ENCODE results near the gene GLCE.

The GLCE gene

GRCh38 chr15:69160141-69160993 lies at the start of gene GLCE:
TSS of gene GLCE (plus strand) at chr15:69160635. CDS start at chr15:69255807, 95,172 bp downstream.
- in situ Hi-C loops (cut with MboI; ENCODE audit: low pct_unique_long_range_greater_than_20kb, low sequenced_read_pairs): no loop called here
- peak; percentile 99 for DNase-seq

GRCh38 chr15:69114331-69114928 lies 46.0 kb upstream of the GLCE start:
- in situ Hi-C loops (cut with MboI; ENCODE audit: low pct_unique_long_range_greater_than_20kb, low sequenced_read_pairs): no loop called here

GRCh38 chr15:69115031-69115430 lies 45.4 kb upstream of the GLCE start:
- no peak for DNase-seq
- in situ Hi-C loops (cut with MboI; ENCODE audit: low pct_unique_long_range_greater_than_20kb, low sequenced_read_pairs): no loop called here

More at GRCh38 chr15:69114331-69114928, 46.0 kb upstream of the GLCE start:
- no peak for DNase-seq

GRCh38 chr15:69116391-69116790 lies 44.0 kb upstream of the GLCE start:
- DNase-seq: no peak
- in situ Hi-C loops (cut with MboI; ENCODE audit: low pct_unique_long_range_greater_than_20kb, low sequenced_read_pairs): no loop called here

- DNase-seq: no peak
Measured at GRCh38 chr15:69117431-69117871, 43.0 kb upstream of the GLCE start.

GRCh38 chr15:69118089-69118488 lies 42.3 kb upstream of the GLCE start:
- in situ Hi-C loops (cut with MboI; ENCODE audit: low pct_unique_long_range_greater_than_20kb, low sequenced_read_pairs): no loop called here
- DNase-seq: no peak

More at GRCh38 chr15:69117431-69117871, 43.0 kb upstream of the GLCE start:
- in situ Hi-C loops (cut with MboI; ENCODE audit: low pct_unique_long_range_greater_than_20kb, low sequenced_read_pairs): no loop called here

- DNase-seq: no peak
- in situ Hi-C loops (cut with MboI; ENCODE audit: low pct_unique_long_range_greater_than_20kb, low sequenced_read_pairs): no loop called here
Measured at GRCh38 chr15:69119001-69119400, 41.4 kb upstream of the GLCE start.

GRCh38 chr15:69119683-69120395 lies 40.6 kb upstream of the GLCE start:
- DNase-seq: no peak

GRCh38 chr15:69120732-69121131 lies 39.7 kb upstream of the GLCE start:
- no peak for DNase-seq
- in situ Hi-C loops (cut with MboI; ENCODE audit: low pct_unique_long_range_greater_than_20kb, low sequenced_read_pairs): no loop called here

More at GRCh38 chr15:69119683-69120395, 40.6 kb upstream of the GLCE start:
- in situ Hi-C loops (cut with MboI; ENCODE audit: low pct_unique_long_range_greater_than_20kb, low sequenced_read_pairs): no loop called here

- DNase-seq: no peak
- in situ Hi-C loops (cut with MboI; ENCODE audit: low pct_unique_long_range_greater_than_20kb, low sequenced_read_pairs): no loop called here
Measured at GRCh38 chr15:69121198-69121828, 39.1 kb upstream of the GLCE start.

- in situ Hi-C loops (cut with MboI; ENCODE audit: low pct_unique_long_range_greater_than_20kb, low sequenced_read_pairs): no loop called here
- no peak for DNase-seq
Measured at GRCh38 chr15:69125236-69125635, 35.2 kb upstream of the GLCE start.

GRCh38 chr15:69126054-69126469 lies 34.4 kb upstream of the GLCE start:
- in situ Hi-C loops (cut with MboI; ENCODE audit: low pct_unique_long_range_greater_than_20kb, low sequenced_read_pairs): no loop called here
- DNase-seq: peak; percentile 55

- in situ Hi-C loops (cut with MboI; ENCODE audit: low pct_unique_long_range_greater_than_20kb, low sequenced_read_pairs): no loop called here
- DNase-seq: no peak
Measured at GRCh38 chr15:69127306-69127705, 33.1 kb upstream of the GLCE start.

- no peak for DNase-seq
- in situ Hi-C loops (cut with MboI; ENCODE audit: low pct_unique_long_range_greater_than_20kb, low sequenced_read_pairs): no loop called here
Measured at GRCh38 chr15:69128667-69129311, 31.6 kb upstream of the GLCE start.

- in situ Hi-C loops (cut with MboI; ENCODE audit: low pct_unique_long_range_greater_than_20kb, low sequenced_read_pairs): no loop called here
- no peak for DNase-seq
Measured at GRCh38 chr15:69131362-69132220, 28.8 kb upstream of the GLCE start.

- in situ Hi-C loops (cut with MboI; ENCODE audit: low pct_unique_long_range_greater_than_20kb, low sequenced_read_pairs): no loop called here
- no peak for DNase-seq
Measured at GRCh38 chr15:69132430-69132829, 28.0 kb upstream of the GLCE start.

- in situ Hi-C loops (cut with MboI; ENCODE audit: low pct_unique_long_range_greater_than_20kb, low sequenced_read_pairs): no loop called here
- DNase-seq: no peak
Measured at GRCh38 chr15:69132977-69133861, 27.2 kb upstream of the GLCE start.

All from KBM-7 (cell line).